GM21825 (cell line): Measurements from ENCODE around the gene TNS3.
A peak's percentile ranks its signal among the peaks of the same experiment; 100 is the strongest.

Experiments used
- ATAC-seq: cut with Tn5 transposase; IDR thresholded peaks from one replicate; pipeline ENCODE4 v1.9.1; 2021; ENCODE audit warnings: mild to moderate bottlenecking, moderate library complexity; ENCODE audit not compliant: unreplicated experiment

The TNS3 gene

DNA sequence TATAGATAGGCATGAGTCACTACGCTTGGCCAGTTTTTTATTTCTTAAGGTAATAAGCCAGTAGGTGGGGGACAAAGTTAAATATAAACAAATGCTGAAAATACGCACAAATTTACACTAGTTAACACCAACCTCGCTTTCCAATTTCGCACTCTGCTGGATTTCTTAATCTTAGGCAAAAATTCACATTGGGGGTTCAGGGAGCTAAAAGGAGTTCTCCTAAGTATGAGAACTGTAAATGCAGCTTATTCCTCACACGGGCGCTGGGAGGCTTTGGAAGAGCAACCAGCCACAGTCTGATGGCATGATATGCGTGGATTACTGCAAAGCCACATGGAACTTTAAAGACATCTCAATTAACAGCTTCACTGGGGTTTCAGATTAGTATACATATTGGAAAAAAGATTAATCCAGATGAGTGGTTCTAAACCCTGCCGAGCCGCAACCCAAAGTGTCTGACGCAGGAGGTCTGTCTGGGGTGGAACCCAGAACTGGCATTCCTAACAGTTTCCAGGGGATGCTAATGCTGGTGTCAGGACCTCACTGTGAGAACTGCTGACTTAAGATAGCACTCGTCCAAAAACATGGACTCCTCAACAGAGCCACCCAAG is 16.2 kb downstream of the TNS3 start:
- ATAC-seq: no peak

DNA sequence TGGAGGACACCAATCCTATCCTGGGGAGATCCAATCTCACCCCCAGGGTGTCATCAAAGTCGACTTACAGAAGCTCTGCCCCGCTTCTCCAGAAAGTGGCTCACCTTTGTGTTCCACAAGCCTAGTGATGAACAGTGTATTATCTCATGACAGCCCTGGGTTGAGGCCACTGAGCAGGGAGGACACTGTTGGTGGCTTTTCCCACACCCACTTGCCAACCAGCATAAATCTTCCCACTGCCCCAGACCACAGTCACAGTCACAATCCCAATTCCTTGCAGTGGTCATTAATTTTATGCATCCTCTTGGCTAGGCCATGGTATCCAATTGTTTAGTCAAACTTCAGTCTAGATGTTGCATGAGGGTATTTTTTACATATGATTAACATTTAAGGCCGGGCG is 18.4 kb downstream of the TNS3 start:
- no peak for ATAC-seq

GRCh38 chr7:47561715-47562446 is 20.0 kb downstream of the TNS3 start:
- ATAC-seq: no peak

DNA sequence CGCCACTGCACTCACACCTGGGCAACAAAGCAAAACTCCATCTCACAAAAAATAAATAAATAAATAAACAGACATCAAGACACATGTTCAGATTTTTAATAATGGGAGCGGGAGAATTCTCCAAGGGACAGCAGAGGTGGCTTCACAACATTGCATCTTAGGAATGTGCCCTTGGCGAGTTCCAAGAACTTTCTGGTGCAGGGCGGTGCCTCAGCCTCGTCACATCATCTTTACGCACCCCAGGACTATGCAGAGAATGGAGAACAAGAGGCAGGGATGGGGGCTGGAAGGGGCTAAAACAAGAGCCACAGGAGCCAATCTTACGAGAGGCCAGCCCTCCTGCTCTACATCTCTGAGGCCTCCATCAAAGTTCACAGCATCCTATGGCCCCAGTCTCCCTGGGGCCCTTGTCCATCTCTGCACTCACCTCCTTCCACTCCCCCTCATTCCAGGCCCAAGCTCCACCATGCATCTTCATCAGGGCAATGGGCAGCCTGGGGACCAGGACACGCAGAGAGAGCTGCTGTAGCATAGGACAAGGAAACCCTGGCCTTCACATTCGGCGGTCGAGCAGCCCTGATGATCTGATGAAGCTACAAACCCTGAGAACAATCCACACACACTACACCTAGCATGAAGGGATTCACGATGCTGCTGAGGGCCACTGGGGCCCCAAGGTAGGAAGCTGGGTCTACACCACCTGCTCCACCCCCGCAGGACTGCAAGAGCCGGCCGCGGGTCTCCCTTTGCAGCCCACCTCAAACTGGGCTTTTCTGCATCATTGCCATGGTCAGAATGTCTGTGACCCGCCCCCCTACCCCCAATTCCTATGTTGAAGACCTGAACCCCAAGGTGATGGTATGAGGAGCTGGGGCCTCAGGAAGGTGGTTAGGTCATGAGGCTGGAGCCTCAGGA is 22.3 kb downstream of the TNS3 start:
- no peak for ATAC-seq

DNA sequence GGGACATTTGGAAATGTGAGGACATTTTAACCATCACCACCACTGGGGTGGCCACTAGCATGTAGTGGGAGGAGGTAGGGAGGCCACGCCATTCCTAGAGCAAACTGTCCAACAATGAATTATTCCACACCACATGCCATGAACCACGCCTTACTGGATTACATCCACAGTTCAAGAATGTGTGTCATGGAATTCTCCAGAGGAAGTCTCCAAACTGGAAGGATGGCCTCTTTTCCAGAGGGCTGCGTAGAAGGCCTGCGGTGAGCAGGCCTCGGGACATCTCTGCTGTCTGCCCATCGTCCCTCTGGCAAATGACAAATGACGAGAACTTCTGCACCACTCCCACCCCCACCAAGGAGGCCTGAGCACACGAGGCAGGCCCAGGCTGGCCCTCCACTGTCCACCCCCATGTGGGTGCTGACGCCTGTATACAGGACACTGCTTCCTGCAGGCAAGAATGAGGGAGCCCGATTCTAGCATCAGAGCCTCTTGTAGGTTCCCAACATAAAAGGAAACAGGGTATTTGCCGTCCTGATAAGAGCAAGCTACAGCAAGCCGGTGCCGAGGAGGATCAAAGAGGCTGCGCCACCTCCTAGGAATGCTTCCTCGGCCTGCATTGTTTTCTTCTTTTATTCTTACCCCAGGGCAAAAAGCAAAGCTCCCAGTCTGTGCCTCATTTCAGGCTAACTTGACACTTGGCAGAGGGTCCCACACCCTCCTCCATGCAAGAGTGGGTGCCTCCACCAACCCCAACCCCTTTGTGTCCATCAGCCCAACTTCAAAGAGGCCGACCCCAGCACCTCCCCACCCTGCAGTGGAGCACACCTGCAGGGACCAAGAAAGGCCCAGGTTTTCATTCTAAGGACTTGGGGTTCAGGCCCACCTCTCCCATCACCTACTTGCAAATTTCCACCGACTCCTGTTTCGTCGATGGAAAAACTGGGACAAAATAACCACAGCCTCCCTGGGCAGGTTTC is 23.9 kb downstream of the TNS3 start:
- no peak for ATAC-seq

DNA sequence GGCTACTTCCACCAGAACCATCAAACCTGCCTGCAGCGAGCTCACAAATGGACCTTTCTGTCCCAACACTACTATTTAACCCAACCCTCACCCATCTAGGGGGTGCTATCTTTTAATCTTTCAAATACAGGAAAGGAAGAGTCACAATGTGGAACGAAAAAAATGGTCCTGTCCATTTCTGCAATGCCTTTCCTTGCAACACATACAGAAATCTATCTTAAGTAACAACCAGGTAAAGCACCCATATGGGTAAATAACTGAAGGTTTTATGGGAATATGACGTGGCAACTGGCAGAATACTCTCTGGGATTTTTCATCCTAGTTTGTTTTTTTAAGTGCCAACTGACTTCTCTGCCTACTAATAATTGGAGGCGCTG is 24.6 kb downstream of the TNS3 start:
- no peak for ATAC-seq

DNA sequence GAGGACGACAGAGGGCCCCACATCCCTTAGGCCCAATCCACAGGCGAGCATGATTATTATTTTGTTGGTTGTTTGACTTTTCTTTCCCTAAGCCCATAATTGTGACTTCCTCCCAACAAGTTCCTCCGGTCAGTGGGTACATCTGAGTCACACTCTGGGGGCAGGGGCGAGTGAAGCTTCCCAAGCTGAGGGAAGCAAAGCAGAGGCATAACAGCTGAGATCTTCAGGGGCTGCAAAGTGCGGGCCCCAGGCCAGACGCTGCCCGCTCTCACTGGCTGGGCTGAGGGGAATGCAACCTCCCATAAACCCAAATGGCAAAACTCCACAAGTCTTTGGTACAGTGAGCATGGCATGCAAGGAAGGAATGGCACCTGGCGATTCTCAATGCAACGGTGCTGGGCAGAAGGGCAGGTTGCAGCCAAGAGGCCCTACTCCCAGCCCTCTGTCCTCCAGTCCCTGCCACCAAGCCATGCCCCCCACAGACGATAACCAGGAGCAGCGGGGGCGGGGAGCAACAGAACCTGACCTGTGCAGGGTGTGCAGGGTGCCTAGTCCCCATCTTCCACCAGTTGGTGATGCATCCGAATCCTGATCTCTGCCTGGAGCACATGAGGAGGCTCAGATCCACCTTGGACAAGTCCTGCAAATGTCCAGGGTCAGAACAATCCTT is 25.3 kb downstream of the TNS3 start:
- ATAC-seq: no peak

DNA sequence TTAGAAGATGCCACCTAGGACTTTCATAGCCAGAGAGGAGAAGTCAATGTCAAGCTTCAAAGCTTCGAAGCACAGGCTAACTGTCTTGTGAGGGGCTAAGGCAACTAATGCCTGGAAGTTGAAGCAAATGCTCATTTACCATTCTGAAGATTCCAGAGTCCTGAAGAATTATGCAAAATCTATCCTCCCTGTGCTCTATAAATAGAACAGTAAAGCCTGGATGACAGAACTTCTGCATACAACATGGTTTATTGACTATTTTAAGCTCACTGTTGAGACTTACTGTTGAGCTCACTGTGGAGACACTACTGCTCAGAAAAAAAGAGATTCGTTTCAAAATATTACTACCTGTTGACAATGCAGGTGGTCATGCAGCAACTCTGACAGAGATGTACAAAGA is 28.6 kb downstream of the TNS3 start:
- ATAC-seq: no peak

- peak; percentile 98 for ATAC-seq
Observed at GRCh38 chr7:47552621-47553020, 29.3 kb downstream of the TNS3 start.

DNA sequence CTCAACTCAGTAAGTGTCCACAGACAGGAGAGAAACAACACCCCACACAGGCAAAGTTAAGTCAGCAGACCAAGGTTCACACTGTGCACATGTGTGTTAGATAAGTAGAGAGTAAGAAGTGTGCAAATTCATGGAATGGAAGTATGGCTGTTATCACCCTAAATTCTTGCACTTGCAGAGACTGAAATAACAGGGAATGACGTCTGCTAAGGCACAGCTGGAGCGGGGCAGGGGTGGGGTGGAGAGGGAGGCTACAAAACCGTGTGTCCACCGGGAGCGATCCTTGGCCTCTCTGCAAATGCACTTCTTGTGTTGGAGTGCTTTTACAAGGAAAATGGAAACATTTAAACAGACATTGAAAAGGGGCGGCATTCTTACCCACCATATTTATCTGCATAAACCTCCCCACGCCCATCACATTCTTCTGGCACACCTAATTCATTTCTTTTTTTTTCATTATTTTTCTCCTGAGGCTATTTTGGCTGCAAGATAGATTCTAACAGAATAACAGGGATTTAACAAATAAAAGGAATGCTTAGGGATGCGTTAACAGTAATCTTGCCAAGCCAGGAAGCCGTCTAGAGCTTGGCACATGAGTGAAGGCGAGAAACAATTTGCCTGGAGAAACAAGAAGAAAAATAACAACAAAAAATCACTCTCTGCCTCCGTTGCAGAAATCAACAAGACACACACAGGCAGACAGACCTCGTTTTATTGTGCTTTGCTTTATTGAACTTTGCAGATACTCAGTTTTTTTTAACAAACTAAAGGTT is 30.1 kb downstream of the TNS3 start:
- ATAC-seq: no peak

GRCh38 chr7:47550788-47551470 is 31.0 kb downstream of the TNS3 start:
- no peak for ATAC-seq

GRCh38 chr7:47549916-47550315 is 32.0 kb downstream of the TNS3 start:
- ATAC-seq: no peak

GRCh38 chr7:47549397-47549796 is 32.5 kb downstream of the TNS3 start:
- ATAC-seq: no peak

GRCh38 chr7:47548546-47548945 is 33.4 kb downstream of the TNS3 start:
- ATAC-seq: no peak

GRCh38 chr7:47546733-47547494 is 35.0 kb downstream of the TNS3 start:
- ATAC-seq: no peak

DNA sequence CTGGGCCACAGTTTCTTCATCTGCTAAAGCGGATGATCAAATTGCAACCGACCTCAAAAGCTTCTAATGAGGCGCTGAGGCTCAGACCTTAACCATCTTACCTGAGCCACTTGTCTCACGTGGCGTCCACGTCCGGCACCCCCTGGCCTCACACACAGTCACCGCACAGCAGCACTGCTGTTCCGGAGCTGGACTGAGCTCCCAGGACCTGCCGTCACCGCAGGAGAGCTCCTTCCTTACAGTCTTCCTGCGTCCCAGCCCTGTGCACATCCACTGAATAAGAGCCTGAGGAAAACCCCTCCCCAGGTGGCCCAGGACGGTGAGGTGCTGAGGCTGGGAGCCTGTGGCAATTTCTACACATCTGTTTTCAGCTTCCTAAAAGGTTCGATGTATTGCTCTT is 35.7 kb downstream of the TNS3 start:
- no peak for ATAC-seq

GRCh38 chr7:47544416-47544815 is 37.5 kb downstream of the TNS3 start:
- ATAC-seq: no peak

GRCh38 chr7:47543714-47544113 is 38.2 kb downstream of the TNS3 start:
- no peak for ATAC-seq
